Stomach (tissue), 4 donors: ENCODE results near the gene CFAP70.
A peak's percentile ranks its signal among the peaks of the same experiment; 100 is the strongest.

Experiments used
- CTCF ChIP-seq, 7 experiments: fragments of 450-650 bp in 4 of 7; fragments of 200-600 bp in 3 of 7; sonication (generic) in 3 of 7; IDR thresholded peaks; one replicate each; pipeline ENCODE4 v1.5.1; 2016 to 2019; ENCODE audit warnings: antibody characterized with exemption in 7 of 7, control low read depth in 2 of 7, mild to moderate bottlenecking in 1 of 7
- POLR2AphosphoS5 ChIP-seq, 3 donors: sonication (generic); formaldehyde crosslinking; IDR thresholded peaks; one replicate each; pipeline ENCODE4 v1.6.1; 2016; ENCODE audit warnings: antibody characterized with exemption in 3 of 3

GRCh38 chr10:73263693-73264347 lies 94.8 kb downstream of the CFAP70 start:
- TF ChIP-seq CTCF (IDR thresholded peaks at IDR 0.05) (peak in 2 of 7 experiments; percentile 24 to 26), POLR2AphosphoS5 (IDR thresholded peaks at IDR 0.05) (no peak)
